Suppressor macrophage (primary cell): Measurements from ENCODE around the gene MYL10.
A peak's percentile ranks its signal among the peaks of the same experiment; 100 is the strongest.
"Not testable (repeated sequence)": the region's sequence is repeated elsewhere in the genome, so short reads cannot be mapped to it uniquely, and the experiment has no call there.

Experiments used
- DNase-seq, 4 experiments: peaks; one replicate each; pipeline ENCODE4 v3.0.0-alpha.2; 2020 to 2022

Gene MYL10

DNA sequence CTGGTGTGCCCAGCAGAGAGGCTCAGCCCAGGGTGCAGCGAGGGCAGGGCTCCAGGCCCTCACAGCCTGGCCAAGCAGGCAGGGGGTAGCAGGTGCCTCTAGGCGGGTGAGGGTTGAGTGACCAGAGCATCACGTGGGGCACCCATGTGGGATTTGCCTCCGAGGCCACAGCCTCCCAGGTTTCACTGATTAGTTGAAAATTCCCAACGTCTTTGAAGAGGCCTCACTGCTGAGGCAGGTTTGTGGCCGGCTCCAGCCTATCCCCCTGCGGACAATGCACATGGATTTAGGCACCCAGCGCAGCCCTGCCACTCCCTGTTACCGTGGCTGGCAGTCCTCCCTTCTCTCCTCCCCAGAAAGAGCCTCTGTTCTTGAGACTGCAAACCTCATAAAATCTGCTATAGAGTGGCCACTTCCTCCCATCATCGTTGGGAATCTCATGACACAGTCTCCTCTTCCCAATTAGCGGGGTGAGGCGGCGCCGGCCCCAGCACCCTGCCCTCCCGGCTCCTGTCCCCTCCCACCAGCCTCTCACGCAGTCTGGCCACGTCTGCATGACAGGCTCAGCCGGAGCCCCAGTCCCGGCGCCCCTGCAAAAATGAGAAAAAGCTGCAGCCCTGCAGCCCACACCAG lies 10.8 kb downstream of the MYL10 start:
- no peak for DNase-seq

DNA sequence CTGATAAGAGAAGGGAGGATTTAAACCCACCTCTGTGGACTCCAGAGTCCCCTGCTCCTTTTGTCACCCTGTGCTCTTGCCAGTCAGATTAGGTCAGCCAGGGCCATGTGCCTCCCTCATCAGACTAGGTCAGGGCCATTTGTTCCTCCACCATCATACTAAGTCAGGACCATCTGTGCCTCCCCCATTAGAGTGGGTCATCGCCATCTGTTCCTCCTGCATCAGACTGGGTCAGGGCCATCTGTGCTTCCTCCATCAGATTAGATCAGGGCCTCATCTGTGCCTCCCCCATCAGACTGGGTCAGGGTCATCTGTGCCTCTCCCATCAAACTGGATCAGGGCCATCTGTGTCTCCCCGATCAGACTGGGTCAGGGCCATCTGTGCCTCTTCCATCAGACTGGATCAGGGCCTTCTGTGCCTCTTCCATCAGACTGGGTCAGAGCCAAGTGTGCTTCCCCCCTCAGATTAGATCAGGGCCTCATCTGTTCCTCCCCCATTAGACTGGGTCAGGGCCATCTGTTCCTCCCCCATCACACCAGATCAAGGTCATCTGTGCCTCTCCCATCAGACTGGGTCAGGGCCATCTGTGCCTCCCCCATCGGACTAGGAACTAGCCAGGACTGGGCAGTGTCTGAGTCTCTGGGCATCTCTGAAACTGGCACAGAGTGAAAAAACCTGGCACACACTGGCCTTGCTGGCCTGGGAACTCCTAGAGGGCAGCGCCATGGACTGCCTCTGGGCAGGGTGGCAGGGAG lies 11.5 kb downstream of the MYL10 start:
- no peak for DNase-seq

DNA sequence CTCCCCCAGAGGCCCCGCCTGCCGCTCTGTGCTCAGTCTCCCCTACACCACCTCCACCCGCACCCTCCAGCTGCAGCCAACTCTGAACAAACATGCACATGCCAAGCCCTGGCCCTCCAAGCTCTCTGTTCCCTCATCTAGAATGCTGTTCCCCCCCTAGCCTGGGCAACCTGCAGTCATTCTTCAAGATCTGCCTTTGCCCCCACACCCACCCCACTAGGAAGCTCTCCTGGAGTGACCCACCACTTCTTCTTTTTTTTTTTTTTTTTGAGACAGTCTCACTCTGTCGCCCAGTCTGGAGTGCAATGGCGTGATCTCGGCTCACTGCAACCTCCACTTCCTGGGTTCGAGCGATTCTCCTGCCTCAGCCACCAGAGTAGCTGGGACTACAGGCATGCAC lies 13.7 kb downstream of the MYL10 start:
- DNase-seq = peak in 3 of 4 experiments; percentile 17 to 43 (median 36)

DNA sequence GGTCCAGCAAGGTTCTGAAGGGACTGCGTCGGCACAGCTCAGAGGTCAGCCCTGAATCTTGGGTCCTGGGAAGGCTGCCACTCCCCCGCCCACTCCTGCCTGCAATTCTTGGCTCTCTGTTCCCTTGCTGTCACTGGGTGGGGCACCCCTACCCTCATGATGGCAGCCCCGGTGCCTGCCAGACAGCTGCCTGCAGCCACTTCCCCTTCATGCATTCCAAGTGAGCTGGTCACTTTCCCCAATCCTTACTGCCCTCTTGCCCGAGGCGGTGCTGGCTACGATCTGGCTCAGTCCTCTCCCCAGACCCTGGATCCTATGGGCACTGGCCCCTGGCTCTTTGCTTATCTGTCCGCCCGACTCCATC lies 14.2 kb downstream of the MYL10 start:
- DNase-seq = peak; percentile 32 to 75 (median 56)

DNA sequence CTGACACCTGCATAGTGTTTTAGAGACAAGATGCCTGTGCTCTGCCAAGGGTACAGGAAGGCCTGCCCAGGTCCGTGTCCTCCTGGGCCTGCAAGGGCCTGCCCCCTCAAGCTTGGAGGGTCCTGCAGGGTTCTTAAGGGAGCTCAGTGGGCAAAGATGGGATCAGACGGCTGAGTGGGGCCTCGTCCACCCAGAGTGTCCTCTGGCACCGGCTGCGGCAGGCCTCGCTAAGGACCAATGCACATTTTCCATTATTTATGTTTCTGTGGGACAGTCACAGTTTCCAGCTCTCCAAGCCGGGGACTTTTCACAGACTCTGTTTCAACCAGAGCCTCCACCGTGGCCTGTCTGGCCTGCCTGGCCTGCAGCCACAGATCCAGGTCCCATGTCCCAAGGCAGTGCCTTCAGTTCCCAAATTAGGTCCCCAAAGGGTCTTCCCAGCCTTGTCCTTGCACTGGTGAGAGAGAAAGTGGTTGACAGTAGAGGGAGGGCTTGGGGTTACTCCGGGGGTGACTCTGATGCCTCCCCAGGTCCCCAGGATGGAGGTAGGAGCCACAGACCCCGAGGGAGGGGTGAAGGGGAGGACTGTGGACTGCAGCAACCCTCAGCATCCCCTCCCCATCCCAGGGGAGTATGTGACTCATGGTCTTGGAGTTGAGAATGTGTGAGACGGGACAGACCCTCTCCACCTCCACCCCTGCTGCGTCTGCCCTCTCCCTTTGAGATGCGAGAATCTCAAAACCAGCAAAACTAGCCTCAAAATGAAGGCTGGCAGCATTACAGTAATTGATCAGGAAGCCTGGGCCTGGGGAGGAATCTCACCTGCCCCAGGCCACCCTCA lies 14.8 kb downstream of the MYL10 start:
- no peak for DNase-seq

DNA sequence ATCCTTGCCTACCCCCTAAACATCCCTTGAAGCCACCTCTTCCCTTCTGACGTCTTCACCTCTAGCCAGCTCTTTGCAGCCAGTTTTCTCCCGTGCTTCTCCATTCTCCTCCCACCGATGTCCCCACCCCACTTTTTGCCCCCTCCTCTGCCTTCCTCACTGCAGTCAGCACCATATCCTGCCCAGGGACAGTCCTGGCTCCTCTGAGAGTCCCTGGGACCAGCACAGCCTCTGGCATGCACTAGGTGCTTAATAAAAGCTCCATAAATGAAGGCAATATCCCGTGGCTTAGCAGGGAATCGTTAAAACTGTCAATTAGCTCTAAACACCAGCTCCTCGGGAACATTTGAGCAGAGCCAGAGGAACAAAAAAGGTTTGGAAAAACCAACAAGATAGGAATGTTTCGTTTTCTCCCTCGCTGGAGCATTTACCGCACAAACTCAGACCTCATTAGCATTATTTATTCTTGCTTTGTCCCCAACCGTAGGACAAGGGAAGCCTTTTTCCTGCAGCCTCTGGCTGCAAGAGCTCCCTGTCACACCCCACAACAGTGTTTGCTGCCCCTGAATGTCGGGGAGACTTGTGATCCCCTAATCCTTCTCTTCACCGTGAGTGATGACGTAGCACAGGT lies 16.1 kb downstream of the MYL10 start:
- DNase-seq = no peak

DNA sequence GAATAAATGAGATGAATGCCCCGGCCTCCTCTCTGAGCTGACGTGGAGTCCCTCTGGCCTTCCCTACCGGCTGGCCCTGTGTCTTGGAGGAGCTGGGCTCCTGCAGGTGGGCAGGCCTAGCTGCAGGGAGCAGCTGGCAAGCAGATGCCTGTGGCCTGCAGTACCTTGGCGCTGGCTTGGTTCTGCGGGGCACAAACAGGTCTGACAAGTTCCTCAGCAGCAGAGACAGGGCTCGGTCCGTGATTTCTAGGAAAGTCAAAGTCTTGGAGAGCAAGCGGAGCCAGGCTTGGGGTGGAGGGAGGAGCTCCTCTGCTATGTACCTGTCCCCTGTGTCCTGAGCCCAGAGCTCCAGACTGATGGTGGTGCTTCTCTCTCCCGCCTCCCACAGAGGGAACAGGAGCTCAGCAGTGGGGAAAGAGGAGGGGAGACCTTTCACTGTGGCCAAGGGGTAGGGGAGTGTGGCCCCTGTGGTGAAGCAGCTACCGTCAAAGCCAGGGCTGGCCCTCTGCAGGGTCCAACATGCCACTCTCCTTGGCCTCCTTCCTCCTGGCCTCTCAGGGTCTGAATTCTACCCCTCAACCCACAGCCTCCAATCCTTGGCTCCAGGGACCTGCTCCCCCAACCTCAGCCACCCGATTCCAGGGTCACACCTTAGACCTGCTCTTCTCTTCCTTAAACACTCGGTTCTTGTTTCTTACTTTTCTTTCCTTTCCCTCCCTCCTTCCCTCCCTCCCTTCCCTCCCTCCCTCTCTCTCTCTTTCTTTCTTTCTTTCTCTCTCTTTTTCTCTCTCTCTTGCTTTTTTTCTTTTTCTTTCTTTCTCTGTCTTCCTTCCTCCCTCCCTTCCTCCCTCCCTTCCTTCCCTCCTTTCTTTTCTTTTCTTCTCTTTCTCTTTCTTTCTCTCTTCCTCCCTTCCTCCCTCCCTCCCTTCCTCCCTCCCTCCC lies 20.1 kb downstream of the MYL10 start:
- DNase-seq = no peak

DNA sequence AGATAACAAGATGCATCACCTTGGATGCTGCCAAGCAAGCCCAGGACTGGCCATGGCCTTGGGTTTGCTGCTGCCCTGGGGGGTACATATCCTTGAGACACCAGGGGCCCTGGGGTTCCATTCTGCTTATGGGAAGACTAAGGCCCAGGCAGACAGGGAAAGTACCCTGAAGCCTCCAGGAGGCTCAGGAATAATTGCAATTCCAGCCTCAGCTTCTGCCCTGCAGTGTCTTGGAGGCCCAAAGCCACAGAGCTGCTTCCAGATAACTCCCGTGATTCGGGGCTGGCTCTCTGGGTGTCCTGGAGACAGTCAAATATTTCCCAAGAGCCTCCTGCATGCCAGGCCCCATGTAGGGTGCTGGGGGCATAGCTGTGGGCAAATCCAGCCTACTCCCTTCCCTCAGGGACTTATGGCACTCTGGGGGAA lies 22.6 kb downstream of the MYL10 start:
- no peak for DNase-seq

DNA sequence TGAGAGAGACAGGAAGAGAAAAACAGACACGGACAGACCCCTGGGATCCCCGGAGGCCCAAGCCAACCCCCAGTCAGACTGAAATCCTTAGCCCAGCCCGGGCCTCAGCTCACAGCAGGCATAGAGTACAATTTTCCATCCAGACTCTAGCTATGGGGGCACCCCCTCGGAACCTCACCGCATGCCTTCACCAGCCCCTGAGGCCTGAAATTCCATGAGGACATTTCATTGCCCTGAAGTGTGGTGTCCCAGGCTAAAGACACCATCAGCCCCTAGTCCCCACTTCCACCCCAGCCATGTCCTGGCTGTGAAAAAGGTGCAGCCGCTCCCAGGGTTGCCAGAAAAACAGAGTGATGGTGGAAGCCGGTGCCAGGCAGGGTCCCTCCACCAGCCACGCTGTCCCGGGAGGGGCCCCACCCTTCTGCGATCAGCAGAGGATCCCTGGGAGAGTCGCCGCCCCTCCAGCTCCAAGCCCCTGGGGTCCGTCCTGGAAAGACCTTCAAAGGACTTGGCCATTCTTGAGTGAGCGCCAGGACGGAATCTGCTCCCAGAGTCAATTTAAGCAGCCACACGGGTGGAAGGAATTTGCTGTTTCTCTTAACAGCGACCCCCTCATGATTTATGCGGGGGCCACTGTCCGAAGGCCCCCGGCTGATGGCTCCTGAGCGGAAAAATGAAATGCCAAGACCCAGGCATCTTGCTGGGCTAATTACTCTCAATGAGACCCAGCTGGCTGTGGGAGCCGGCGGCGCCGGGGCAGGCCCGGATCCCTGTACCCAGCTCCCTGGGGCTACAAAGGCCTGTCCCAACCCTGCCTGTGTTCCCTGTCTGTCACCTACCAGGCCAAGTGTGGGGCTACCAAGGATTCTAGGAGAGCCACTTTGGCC lies 23.2 kb downstream of the MYL10 start:
- no peak for DNase-seq

DNA sequence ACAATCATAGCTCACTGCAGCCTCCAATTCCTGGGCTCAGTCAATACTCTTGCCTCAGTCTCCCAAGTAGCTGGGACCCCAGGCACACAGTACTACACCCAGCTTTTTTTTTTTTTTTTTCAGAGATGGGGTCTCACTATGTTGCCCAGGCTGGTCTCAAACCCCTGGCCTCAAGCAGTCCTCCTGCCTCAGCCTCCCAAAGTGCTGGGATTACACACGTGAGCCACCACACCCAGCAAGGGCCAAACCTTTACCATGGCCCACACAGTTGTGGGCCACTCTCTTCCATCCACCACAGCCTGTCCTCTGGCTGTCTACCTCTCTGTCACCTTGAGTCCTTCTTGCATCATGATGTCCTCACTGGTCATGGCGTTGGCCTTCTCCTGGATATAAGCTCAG lies 24.2 kb downstream of the MYL10 start:
- DNase-seq = not testable (repeated sequence)

DNA sequence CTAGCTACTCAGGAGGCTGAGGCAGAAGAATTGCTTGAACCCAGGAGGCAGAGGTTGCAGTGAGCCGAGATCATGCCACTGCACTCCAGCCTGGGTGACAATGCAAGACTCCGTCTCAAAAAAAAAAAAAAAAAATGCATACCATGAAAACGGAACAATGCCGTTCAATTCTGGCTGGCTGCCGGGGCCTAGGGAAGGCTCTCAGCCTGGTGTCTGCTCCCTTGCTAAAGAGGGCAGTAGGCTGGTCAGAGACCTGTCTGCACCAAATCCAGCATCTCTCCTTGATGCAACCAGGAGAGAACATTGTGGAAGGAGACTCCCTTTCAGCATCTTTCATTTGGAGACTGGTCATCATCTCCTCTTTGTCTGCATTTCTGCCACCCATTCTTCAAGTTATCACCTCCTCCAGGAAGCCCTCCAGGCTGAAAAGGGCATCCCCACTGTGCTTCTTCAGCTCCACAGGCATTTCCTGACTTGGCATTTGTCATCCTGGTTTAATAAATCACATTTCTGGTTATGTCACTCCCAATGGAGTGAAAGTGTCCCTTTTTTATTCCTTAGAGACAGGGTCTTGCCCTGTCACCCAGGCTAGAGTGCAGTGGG lies 24.7 kb downstream of the MYL10 start:
- no peak for DNase-seq

DNA sequence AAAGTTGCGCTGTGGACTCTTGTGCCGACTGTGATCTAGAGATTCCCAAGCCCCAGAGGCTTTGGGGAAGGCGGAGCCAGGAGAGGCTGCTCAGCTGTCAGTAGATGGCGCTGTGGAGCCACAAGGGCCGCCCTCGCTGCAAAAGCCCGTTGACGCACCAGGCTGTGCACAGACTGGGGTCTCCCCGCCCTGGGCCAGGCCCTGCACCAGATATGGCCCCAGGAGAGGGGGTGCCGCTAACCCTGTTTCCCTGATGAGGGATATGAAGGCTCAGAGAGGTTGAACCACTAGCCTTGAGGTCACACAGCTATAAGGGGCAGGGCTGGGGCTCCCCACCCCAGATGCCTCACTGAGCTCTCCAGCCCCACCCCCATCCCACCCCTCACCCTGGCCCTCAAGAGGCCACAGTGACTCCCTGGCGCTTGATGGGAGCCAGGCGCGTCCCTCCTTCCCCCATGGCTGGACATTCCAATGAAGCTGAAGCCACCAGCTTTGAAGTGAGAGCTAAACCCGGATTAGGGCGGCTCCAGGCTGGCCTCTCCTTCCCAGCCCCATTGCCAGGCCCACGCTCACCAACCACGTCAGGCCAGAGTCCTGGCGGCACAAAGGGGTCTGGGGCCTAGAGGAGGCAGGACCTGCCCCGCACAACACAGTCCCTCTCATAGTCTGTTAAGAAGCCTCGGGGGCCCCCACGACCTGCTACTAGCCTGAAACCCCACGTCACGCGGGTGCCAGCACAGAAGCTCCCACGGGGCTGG lies 26.4 kb downstream of the MYL10 start:
- DNase-seq = peak; percentile 80 to 89 (median 88)

DNA sequence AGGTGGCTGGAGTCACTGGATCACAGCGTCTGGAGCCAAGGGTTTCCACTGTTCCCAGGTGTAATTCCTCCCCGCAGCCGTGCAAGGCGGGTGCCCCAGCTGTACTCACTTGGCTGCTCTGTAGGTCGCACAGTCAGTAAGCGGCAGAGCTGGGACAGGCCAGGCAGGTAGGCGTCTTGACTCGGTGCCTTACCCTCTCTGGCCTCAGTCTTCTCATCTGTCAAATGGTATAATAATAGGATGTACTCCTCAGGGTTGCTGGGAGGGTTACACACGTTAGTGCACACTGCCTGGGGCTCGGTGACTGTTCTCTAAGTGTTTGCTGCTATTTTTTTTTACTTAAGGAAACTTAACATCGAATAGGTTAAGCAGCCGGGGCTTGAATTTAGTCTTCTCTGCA lies 27.0 kb downstream of the MYL10 start:
- no peak for DNase-seq

DNA sequence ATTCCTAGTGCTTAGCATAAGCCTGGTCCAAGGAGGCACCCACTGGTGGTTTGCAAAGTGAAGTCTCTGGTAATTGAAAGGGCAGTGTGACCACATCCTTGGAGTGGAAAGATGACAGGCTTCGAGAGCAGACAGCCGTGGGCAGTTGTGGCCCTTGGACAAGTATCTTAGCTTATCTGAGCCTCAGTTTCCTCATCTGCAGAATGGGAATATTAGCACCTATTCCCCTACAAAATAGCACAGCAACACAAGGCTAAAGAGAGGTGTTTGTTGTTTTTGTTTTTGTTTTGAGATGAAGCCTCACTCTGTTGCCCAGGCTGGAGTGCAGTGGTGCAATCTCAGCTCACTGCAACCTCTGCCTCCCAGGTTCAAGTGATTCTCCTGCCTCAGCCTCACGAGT lies 29.3 kb downstream of the MYL10 start:
- DNase-seq = no peak

DNA sequence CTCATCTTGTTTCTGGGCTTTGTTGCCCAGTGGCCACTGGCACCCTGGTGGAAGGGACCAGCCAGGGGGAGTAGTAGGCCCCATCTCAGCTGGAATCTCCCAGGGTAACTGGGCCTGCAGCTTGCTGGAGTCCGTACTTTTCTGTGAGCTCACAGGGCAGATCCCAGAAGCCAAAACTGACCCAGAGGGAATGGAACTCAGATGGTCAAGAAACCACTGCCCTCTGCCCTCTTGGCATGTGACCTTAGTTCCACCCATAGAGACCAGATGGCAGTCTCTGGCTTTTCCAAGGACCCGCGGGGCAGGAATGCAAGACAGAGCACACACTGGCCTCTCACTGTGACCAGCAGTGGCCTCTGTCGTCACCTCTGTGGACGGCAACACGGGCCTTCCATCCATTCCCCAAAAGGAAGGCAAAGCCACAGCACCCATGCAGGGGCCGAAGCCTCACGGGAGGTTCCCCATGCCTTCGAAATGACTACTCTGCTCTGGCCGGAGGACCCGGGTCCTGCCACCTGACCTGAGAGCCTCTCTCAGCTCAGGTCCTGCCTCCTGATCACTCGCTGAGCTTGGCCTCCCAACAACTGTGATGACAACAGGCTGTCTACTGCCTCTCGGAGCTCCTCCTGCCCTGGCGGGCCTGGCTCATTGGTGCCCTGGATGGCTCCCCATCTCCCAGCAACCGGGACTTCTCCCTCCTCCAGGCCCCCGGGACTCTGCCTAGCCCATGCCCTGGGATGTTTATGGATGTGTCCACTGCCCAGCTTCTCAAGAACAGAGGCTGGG lies 29.9 kb downstream of the MYL10 start:
- DNase-seq = no peak

DNA sequence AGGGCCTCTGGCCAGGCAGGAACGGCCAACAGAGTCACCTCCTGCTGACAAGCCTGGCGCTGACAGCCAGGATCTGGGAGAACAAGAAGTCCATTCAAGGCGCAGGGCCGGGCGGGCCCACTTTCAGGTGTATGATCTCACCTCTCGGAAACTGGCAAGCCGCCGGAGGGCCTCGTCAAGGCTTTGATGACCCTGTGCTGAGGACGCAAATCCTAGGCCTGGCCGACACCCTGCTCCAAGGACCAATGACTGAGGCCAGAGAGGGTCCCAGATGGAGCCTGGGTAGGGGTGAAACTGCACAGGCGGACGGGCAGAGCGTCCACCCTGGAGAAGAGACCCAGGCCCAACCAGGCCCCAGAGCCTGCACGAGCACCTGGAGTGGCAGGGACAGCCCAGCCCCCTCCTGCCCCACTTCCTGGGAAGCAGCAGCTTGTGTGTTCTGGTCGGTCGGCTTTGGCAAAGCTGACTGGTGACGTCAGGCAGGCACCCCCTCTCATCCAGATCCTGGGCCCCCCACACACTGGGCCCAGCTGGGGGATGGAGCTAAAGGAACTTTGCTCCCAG lies 30.6 kb downstream of the MYL10 start:
- DNase-seq = no peak

DNA sequence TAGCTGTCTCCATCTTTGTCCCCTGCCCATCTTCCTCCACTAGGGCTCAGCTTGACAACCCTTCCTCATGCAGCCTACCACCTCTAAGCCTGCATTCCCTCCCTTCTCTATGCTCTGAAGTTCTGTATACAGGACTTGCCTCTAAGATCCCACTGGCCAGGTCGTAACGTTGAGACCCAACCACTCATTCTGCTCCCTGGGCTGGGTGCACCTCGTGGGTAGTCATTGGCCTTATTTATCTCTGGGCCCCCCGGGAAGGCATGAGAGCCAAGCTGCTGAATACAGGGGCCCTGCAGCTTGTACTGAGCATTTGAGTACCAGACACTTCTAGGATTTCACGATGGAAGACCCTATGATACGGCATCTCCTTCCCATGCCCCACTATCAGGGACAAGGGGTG lies 31.2 kb downstream of the MYL10 start:
- DNase-seq = no peak

DNA sequence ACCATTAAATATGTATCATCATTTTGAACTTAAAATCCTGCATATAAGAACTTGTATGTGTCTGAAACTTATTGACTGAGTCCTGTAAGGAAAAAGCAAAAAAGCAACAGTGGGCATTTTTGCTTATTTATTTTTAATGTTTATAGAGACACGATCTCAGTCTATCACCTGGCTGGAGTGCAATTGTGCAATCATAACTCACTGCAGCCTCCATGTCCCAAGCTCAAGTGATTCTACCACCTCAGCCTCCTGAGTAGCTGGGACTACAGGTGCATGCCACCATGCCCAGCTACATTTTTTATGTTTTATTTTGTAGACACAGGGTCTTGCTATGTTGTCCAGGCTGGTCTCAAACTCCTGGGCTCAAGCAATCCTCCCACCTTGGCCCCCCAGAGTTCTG lies 32.2 kb downstream of the MYL10 start:
- no peak for DNase-seq
